ENCODE measurements around the gene RELL1. TPM values are rescaled to one million over a fixed set of nuclear protein-coding genes. Genes with fewer than 3 reads are reported as not detected.

The RELL1 gene
- total and polyA plus RNA-seq, 12 donors, result 0.44 to 27.0 (median 13.8) TPM

- WGBS, 4 donors, result 95 to 98% (median 96%) methylated on average over 3 of the region's 3 CpGs
- Histone ChIP-seq H3K4me3 (no peak overlapping the region), H3K36me3 (replicated peaks in 1 of 2) (no peaks in the 10 kb centered on the region)
Measured at GRCh38 chr4:37697566-37697965, 11.4 kb upstream of the RELL1 start.

GRCh38 chr4:37693450-37694190 lies 7.4 kb upstream of the RELL1 start:
- no peak for DNase-seq
- no peaks in the 10 kb centered on the region for H3K4me1 ChIP-seq (replicated peaks in 1 of 2)
- no peaks in the 10 kb centered on the region for H3K9me3 ChIP-seq (replicated peaks in 1 of 3)
- no peak for TF ChIP-seq CTCF (IDR thresholded peaks at IDR 0.05)
- no peak for TF ChIP-seq POLR2A (IDR thresholded peaks at IDR 0.05)
- H3K36me3 ChIP-seq (replicated peaks in 1 of 2), result no peaks in the 10 kb centered on the region
- H3K27me3 ChIP-seq, result no peaks in the 10 kb centered on the region
- no peak overlapping the region for H3K4me3 ChIP-seq
- intact Hi-C loops (cut with DNase I), result no loop called here
- 79 to 89% (median 84%) methylated on average over 5 of the region's 5 CpGs for WGBS, 4 donors
- no peak overlapping the region for H3K27ac ChIP-seq

More at GRCh38 chr4:37697566-37697965, 11.4 kb upstream of the RELL1 start:
- intact Hi-C loops (cut with DNase I), result no loop called here
- Histone ChIP-seq H3K27me3 (no peaks in the 10 kb centered on the region), H3K4me1 (replicated peaks in 1 of 2) (no peaks in the 10 kb centered on the region), H3K9me3 (replicated peaks in 1 of 3) (no peaks in the 10 kb centered on the region), H3K27ac (no peak overlapping the region)
- DNase-seq, result no peak
- TF ChIP-seq POLR2A (IDR thresholded peaks at IDR 0.05), result no peak
- TF ChIP-seq CTCF (IDR thresholded peaks at IDR 0.05), result no peak

DNA sequence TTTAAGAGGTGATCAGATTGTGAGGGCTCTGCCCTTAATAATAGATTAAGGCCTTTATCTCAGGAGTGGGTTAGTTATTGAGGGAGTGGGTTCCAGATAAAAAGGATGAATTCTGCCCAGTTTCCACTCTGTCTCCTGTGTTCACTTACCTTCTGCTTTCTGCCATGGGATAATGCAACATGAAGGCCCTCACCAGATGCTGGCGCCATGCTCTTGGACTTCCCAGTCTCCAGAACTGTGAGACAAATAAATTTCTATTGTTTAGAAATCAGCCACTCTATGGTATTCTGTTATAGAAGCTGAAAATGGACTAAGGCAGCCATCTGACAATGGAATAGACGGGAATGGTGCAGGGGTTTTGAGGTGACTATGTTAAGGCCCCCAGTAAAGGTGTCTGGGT lies 6.9 kb upstream of the RELL1 start:
- 86 to 98% (median 96%) methylated on average over 2 of the region's 2 CpGs for WGBS, 4 donors
- no peak for DNase-seq
- H3K9me3 ChIP-seq (replicated peaks in 1 of 3), result no peaks in the 10 kb centered on the region
- TF ChIP-seq CTCF (IDR thresholded peaks at IDR 0.05), result no peak
- no peak for TF ChIP-seq POLR2A (IDR thresholded peaks at IDR 0.05)
- H3K27ac ChIP-seq, result no peak overlapping the region
- H3K27me3 ChIP-seq, result no peaks in the 10 kb centered on the region
- no peaks in the 10 kb centered on the region for H3K36me3 ChIP-seq (replicated peaks in 1 of 2)
- intact Hi-C loops (cut with DNase I), result no loop called here
- H3K4me1 ChIP-seq (replicated peaks in 1 of 2), result no peaks in the 10 kb centered on the region
- H3K4me3 ChIP-seq, result no peak overlapping the region

GRCh38 chr4:37690976-37691375 lies 4.8 kb upstream of the RELL1 start:
- intact Hi-C loops (cut with DNase I), result no loop called here
- no peak for DNase-seq
- Histone ChIP-seq H3K9me3 (replicated peaks in 1 of 3) (no peaks in the 10 kb centered on the region), H3K27ac (no peak overlapping the region), H3K27me3 (no peaks in the 10 kb centered on the region), H3K4me1 (replicated peaks in 1 of 2) (peaks cover 0 to 7% of the 10 kb centered on the region in 2 donors), H3K4me3 (no peak overlapping the region), H3K36me3 (replicated peaks in 1 of 2) (no peaks in the 10 kb centered on the region)
- WGBS, 4 donors, result 82 to 88% (median 84%) methylated on average over 3 of the region's 3 CpGs
- TF ChIP-seq POLR2A (IDR thresholded peaks at IDR 0.05), result no peak
- no peak for TF ChIP-seq CTCF (IDR thresholded peaks at IDR 0.05)
